GM21825 (cell line): Measurements from ENCODE around the gene ZBTB3.
"Not testable (repeated sequence)": the region's sequence is repeated elsewhere in the genome, so short reads cannot be mapped to it uniquely, and the experiment has no call there.

ENCODE experiments used
- ATAC-seq: cut with Tn5 transposase; IDR thresholded peaks from one replicate; pipeline ENCODE4 v1.9.1; 2021; ENCODE audit warnings: mild to moderate bottlenecking, moderate library complexity; ENCODE audit not compliant: unreplicated experiment

Gene ZBTB3

GRCh38 chr11:62753736-62754603 lies at the start of gene ZBTB3:
Gene ZBTB3, minus strand, starts transcription at chr11:62754160. Its CDS starts 496 bp downstream, at chr11:62753664.
- peak; percentile 89 for ATAC-seq

DNA sequence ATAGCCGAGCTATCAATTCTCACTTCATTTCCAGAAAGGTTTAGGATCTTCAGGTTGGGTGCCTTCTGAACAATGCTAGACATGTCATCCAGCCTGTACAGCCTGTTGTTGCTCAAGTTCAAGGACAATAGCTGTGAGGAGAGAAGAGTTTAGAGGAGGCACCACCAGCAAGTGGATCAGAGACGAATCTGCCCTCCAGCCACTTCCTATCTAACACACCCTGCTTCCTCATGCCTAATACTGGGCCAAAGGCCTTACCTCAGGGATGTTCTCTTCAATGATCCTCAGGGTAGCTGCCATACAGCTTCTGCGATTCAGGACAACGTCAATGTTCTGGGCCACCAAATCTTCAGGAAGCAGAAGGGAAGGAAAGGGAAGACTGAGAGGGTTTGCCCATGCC lies 47.1 kb upstream of the ZBTB3 start:
- ATAC-seq, result no peak

DNA sequence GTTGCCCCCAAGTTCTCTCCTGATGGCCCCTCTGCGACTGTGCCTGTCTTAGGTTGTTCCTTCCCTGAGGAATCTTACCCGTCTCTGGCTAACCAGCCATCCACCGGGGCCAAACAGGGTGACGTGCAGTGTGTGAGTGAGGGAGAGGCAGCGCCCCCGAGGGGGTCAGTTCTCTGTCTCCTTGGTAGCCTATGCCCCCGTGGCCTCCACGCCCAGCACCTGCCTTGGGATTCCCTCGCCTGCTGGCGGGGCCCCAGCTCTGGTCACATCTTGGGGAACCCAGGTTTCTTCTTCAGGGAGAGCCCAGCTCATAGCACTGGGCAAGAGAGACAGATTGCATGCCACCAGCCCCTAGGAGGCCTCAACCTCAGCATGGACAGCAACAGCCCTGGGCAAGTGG lies 45.5 kb upstream of the ZBTB3 start:
- ATAC-seq, result no peak

DNA sequence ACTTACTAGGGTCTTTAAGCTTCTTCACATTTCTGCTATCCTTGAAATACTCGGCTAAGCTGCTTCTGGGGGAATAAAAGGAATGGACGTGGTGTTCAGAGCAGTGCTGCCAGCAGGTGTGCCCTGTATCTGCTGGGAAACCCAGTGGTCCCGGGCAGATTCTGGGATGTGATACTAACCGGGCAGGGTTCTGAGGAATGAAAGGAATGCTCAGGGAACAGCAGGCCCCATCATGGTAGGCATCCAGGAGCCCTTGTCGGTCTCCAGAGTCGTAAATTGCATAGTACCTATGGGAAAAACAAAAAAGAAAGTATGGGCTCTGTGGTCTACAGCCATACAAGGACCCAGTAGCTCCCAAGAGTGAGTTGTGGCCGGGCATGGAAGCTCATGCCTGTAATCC lies 42.3 kb upstream of the ZBTB3 start:
- ATAC-seq, result no peak

GRCh38 chr11:62794201-62794775 lies 40.3 kb upstream of the ZBTB3 start:
- no peak for ATAC-seq

DNA sequence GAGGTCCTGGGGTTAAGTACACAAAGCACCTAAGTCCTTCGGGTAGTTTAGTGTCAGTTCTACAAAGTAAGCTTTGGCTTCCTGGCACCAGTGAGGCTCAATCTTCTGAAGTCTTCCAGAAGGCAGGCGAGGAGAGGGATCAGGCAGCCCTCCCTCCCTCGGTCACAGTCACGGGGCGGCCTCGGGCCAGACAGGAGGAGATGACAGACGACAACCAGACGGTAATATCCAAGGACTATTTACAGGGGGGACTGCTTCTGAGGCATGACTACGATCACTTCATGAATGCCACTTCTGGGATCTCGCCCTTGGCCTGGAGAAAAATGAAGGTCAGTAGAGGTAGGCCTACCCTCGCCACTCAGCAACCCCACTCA lies 38.2 kb upstream of the ZBTB3 start:
- no peak for ATAC-seq

DNA sequence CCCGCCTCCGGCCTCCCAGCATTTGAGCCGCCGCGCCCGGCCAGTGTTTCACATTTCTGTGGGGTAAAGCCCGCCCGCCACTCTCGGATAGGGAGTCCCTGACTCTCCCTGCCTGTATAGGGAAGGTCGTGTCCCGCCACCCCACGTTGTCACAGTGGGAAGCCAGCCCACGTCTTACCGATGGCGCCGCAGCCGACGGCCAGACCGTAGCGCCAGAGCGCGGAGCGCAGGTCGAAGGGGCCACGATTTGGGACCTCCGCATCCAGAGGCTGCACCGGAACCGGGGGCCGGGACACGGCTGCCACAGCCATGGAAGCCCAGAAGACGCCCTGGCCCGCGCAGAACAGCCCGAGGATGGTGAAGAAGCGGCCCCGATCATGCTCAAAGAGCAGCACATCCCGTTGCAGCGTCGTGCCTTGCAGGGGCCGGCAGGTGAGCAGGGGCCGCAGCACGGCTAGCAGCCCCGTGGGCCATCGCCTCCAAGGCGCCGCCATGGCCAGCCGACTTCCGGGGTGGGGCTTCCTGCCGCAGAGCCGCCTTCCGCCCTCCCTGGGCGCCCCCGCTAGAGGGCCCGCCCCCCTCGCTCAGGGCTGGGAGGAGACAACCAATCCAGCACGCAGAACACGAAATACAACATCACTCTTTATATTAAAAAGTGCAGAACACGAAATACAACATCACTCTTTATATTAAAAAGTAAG lies 37.7 kb upstream of the ZBTB3 start, which contains the start of gene TMEM223:
Gene TMEM223 (minus strand): TSS at position 506 of the 701 bp plus-strand sequence. CDS start 12 bp downstream, at position 494.
- peak; percentile 64 for ATAC-seq

DNA sequence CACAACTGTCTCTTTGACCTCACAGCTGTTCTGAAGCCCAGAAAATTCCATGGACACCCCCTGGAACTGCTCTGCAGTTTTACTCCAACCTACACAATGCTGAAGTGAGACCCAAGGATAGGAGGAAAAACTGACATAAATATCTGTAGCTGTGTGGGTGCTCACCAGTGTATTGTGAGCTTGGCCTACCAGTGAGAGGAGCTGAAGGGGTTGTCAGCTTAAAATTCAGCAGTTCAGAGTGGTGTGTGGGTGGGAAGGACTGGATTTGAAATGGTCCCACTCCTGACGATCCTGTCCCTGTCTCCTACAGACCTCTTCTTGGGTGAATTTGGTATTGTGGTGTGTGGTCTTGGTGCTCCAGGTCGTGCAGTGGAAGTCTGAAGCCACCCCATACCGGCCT lies 35.6 kb upstream of the ZBTB3 start:
- ATAC-seq, result no peak

DNA sequence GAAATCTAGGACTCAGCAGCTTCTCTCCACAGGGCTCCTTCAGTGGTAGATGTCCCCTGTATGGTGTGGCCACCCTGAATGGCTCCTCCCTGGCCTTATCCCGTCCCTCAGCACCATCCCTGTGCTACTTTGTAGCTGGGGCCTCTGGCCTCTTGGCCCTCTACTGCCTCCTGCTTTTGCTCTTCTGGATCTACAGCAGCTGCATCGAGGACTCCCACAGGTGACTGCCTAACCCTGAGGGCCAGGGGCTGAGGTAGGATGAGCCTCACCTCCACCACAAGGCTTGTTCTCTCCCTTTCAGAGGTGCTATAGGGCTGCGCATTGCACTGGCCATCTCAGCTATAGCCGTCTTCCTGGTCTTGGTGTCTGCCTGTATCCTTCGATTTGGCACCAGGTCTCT lies 35.0 kb upstream of the ZBTB3 start:
- no peak for ATAC-seq

DNA sequence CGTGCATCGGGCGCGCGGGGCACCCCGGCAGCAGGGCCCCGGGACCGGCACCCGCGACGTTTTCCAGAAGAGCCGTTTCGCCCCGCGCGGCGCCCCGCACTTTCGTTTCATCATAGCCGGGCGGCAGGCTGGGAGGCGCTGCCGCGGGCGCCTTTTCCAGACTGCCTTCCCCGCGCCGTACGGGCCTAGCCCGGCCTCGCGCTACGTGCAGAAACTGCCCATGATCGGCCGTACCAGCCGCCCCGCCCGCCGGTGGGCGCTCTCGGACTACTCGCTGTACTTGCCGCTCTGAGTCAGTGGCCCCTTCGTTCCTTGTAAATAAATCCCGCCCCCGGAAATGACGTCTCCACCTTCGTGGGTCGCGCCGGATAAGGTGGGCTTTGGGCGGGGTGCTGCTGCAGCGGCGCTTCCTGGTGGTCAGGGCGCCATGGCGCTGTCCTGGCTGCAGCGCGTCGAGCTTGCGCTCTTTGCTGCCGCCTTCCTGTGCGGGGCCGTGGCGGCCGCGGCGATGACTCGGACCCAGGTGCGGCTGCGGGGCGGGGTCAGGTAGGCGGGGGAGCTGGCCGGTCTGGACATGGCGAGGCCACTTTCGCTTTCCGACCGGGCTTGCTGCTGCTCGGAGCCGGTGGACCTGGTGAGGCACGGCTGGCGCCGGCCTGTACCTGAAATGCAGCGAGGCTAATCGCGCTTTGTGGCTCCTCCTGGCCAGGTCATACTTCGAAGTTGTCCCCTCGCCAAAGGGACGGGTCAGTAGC lies 33.2 kb upstream of the ZBTB3 start, which contains the start of gene TMEM179B:
Gene TMEM179B (plus strand): TSS at position 398 of the 755 bp plus-strand sequence. CDS start 30 bp downstream, at position 428.
- peak; percentile 62 for ATAC-seq

GRCh38 chr11:62786318-62787004 lies 32.5 kb upstream of the ZBTB3 start:
- ATAC-seq, result peak; percentile 59

DNA sequence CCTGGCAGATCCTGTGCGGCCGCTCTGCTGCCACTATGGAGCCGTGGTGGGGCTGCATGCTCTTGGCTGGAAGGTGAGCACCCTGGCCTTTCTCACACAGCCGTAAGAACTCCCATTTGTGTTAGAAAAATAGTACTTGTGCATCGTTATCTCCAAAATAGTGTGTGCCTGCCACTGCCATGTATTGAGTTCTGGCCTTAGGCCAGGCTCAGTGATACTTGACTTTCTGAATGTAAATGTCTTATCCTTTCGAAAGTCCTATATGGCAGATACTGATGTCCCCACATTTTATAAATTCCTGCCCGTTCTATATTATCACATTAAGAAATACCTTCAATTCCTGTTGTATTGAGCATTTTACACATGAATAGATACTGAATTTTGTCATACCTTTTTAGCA lies 28.8 kb upstream of the ZBTB3 start:
- no peak for ATAC-seq

GRCh38 chr11:62778441-62778840 lies 24.5 kb upstream of the ZBTB3 start:
- no peak for ATAC-seq

DNA sequence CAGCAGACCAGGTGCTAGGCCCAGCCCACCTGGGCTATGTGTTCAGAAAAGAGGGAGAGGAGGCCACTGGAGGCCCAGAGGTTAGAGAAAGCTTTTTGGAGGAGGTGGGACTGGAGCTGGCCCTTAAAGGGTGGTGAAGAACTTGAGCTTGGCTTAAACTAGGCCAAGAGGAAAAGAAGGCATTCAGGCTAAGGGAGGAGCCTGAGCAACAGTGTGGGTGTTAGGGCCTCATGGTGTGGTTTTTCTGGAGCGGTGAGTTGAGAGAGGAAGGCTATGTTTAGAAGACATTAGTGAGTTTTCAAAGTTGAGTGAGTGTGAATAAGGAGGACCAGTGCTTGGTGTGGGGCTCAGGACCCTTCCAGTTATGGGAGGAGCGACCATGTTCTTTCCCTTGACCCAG lies 23.4 kb upstream of the ZBTB3 start:
- no peak for ATAC-seq

DNA sequence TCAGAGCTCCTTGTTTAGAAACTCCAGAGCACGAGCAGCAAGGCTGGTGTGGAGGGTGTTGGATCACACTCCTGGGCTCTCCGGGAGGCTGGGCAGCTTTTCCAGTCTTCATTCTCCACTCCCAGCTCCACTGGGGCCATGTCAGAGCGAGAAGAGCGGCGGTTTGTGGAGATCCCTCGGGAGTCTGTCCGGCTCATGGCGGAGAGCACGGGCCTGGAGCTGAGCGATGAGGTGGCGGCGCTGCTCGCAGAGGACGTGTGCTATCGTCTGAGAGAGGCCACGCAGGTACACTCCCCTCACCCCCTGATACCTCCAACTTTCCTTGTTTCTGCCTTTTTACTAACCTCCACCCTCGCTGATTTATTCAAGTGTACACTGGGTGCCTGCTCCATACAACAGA lies 21.7 kb upstream of the ZBTB3 start:
- ATAC-seq, result no peak

GRCh38 chr11:62774407-62774806 lies 20.4 kb upstream of the ZBTB3 start:
- ATAC-seq, result no peak

DNA sequence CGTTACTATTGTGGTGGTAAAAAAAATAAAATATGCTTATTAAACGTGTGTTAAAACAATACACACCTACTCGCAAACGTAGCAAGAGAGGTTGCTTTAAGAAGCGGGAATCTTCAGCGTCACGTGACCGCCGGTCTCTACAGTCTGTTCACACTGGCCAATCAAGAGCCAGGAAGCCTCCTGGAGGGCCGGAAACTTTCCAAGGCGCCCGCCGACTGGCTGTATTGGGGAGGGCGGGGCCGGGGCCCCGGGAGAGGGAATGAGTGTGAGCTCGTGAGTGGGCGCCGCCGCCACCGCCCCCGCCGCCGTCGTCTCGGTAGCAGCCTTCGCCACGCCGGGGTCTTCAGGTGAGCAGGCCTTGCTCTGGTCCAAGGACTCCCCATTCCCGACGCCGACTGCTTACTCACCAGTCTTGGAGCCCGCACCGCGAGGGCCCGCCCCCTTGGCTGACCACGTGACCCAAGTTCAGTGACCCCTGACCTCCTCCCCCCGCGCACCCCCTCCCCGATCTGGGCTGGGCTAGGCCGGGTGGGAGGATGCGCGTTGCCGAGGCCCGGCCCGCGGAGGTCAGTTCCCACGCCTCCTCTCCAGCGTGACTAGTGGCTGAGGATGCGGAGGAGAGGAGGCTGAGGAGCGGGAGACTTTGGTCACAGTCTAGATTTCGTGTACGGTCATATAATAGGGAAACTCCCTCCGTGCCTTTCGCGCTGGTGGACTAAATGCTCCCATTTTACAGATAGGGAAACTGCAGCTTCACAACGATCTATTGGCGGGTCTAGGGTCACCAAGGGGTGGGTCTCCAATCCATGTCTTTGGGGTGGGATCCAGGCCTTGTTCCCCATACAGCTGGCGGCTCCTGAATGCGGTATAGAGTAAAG lies 17.4 kb upstream of the ZBTB3 start, which contains the start of gene TAF6L:
Gene TAF6L (plus strand): TSS at position 253 of the 878 bp plus-strand sequence. CDS start 4,388 bp downstream, outside the sequence.
- peak; percentile 74 for ATAC-seq

DNA sequence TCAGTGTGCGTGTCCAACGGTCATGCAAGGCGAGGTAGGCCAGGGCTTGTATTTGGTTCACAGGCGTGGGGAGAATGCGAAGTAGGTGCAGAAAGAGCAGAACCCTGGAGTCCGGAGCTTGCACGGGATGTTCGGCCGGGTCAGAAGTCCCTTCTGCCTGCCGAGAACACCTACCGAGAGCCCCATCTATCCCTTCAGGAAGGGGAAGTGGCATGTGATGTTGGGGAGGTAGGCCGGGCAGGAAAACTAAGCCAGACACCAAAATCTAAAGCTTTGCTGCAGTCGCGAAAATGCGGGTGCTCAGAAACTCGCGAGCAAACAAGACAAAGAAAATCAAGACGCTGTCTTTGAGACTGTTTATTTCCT lies 16.8 kb upstream of the ZBTB3 start:
- peak; percentile 4 for ATAC-seq

DNA sequence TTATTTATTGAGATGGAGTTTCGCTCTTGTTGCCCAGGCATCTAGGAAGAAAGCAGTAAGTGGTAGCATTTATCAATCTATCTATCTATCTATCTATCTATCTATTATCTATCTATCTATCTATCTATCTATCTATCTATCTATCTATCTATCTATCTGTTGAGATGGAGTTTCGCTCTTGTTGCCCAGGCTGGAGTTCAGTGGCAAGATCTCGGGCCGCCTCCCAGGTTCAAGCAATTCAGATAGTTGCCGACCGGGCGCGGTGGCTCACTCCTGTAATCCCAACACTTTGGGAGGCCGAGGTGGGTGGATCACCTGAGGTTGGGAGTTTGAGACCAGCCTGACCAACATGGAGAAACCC lies 6.9 kb upstream of the ZBTB3 start:
- not testable (repeated sequence) for ATAC-seq
